GM12892 (cell line): ENCODE results near the gene HDAC10.

Source experiments
- POLR2A ChIP-seq: IDR thresholded peaks from 2 replicates; pipeline ENCODE4 v1.6.1; 2011; ENCODE audit warnings: low read depth, low read length, control low read depth
- POLR2AphosphoS5 ChIP-seq: IDR thresholded peaks from 2 replicates; pipeline ENCODE4 v1.6.1; 2011; ENCODE audit warnings: low read depth, low read length, control low read depth

DNA sequence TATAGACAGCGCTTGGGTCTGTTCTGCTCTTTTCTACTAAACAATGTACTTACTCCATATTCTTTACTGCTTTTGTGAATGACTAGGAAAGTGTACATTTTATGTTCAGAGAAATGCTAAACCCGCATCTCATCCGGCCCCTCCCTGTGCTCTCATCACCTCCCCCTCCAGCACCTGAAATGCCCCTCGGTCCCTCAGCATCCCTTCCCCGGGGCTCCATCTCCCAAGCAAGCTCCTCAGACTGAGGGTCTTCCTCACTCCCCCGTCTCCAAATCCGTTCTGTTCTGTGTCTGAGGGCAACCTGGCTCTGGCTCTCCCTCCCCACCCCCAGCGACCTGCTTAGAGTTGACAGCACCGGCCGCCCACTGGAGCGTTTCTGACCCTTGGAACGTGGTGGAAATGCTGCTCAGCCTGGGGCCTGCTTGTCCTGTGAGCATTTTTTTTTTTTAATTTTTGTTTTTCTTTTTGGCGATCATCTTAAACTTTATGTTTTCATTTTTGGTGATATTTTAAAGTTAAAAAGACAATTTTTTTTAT, 48.9 kb downstream of the HDAC10 start:
- TF ChIP-seq POLR2A: no peak
- no peak for TF ChIP-seq POLR2AphosphoS5
